Kidney epithelial cell (primary cell): ENCODE data around the gene RTF2. TPM values are rescaled to one million over a fixed set of nuclear protein-coding genes. Genes with fewer than 3 reads are reported as not detected.

Source experiments
- DNase-seq: peaks from one replicate; pipeline ENCODE4 v3.0.0-alpha.2; 2010; ENCODE audit warnings: low read depth
- H3K27me3 ChIP-seq: 2 replicates; pipeline ENCODE4 v1.6.0; 2011; ENCODE audit warnings: low read length; ENCODE audit not compliant: control insufficient read depth, insufficient read depth
- H3K36me3 ChIP-seq: 2 replicates; pipeline ENCODE4 v1.5.1; 2011; ENCODE audit warnings: low read length; ENCODE audit not compliant: control insufficient read depth, insufficient read depth
- H3K4me3 ChIP-seq: 2 replicates; pipeline ENCODE4 v1.5.1; 2011; ENCODE audit warnings: low read depth, mild to moderate bottlenecking, control low read depth, low read length
- total RNA-seq: library from RNA; depleted of rRNA; stranded (reverse); fragments of >200 nt; gene quantifications from 2 replicates; pipeline ENCODE4 v1.2.3, GENCODE V29; 2015
- TF ChIP-seq, protein P1 (sequence below): IDR thresholded peaks from 2 replicates; pipeline ENCODE4 v1.5.1; 2011; ENCODE audit warnings: mild to moderate bottlenecking, moderate library complexity, low read length, control low read depth, inconsistent platforms; ENCODE audit not compliant: insufficient read depth, poor library complexity, severe bottlenecking

Gene RTF2
- total RNA-seq, 1 donor from 2014 or later: 68.5 TPM

GRCh38 chr20:56469077-56469449 is 636 bp downstream of the RTF2 start:
- TF ChIP-seq, protein P1, sequence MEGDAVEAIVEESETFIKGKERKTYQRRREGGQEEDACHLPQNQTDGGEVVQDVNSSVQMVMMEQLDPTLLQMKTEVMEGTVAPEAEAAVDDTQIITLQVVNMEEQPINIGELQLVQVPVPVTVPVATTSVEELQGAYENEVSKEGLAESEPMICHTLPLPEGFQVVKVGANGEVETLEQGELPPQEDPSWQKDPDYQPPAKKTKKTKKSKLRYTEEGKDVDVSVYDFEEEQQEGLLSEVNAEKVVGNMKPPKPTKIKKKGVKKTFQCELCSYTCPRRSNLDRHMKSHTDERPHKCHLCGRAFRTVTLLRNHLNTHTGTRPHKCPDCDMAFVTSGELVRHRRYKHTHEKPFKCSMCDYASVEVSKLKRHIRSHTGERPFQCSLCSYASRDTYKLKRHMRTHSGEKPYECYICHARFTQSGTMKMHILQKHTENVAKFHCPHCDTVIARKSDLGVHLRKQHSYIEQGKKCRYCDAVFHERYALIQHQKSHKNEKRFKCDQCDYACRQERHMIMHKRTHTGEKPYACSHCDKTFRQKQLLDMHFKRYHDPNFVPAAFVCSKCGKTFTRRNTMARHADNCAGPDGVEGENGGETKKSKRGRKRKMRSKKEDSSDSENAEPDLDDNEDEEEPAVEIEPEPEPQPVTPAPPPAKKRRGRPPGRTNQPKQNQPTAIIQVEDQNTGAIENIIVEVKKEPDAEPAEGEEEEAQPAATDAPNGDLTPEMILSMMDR: no peak
- no peaks in the 10 kb centered on the region for H3K27me3 ChIP-seq
- H3K36me3 ChIP-seq: no peaks in the 10 kb centered on the region
- DNase-seq: no peak
- H3K4me3 ChIP-seq: peak overlapping the region; percentile 97

DNA sequence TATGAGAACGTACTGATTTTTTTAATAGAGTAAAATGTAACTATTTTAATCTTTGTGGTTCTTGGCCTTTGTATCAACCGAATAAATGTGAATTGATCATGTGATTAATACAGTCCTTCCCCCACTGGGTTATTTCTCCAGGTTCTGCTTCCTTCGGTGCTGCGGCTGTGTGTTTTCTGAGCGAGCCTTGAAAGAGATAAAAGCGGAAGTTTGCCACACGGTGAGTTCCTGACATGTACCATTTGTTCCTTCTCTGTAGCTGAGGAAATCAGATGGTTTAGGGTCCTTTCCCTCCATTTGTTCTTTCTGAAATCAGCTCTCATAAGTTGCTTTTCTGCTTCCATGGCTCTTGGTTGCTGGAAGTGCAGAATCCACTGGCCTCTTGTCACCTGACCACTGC is 15.5 kb downstream of the RTF2 start:
- no peaks in the 10 kb centered on the region for H3K27me3 ChIP-seq
- H3K36me3 ChIP-seq: no peaks in the 10 kb centered on the region
- DNase-seq: no peak
- no peak overlapping the region for H3K4me3 ChIP-seq
- TF ChIP-seq, protein P1: no peak

DNA sequence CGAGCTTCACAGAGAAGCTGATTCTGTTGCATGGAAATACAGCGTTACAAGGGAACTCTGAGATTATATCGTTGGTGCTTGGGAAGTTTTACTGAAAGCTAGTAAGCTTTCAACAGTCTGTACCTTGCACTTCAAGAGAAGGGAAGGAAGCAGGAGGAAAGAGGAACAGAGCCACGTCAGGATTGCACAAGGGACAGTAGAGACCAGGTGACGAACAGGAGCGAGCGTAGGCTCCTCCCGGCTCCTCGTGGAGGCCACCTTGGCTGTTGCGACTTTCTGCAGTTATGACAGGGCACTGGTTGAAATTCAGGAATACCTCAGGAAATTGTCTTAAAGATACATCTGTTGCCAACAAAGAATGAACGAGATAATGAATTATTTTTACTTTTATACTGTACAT is 18.8 kb downstream of the RTF2 start:
- TF ChIP-seq, protein P1: no peak
- Histone ChIP-seq H3K36me3 (no peaks in the 10 kb centered on the region), H3K4me3 (no peak overlapping the region), H3K27me3 (no peaks in the 10 kb centered on the region)
- DNase-seq: no peak

- TF ChIP-seq, protein P1: no peak
- no peaks in the 10 kb centered on the region for H3K36me3 ChIP-seq
- no peak for DNase-seq
- no peak overlapping the region for H3K4me3 ChIP-seq
- no peaks in the 10 kb centered on the region for H3K27me3 ChIP-seq
Observed at GRCh38 chr20:56488566-56488965, 20.1 kb downstream of the RTF2 start.

DNA sequence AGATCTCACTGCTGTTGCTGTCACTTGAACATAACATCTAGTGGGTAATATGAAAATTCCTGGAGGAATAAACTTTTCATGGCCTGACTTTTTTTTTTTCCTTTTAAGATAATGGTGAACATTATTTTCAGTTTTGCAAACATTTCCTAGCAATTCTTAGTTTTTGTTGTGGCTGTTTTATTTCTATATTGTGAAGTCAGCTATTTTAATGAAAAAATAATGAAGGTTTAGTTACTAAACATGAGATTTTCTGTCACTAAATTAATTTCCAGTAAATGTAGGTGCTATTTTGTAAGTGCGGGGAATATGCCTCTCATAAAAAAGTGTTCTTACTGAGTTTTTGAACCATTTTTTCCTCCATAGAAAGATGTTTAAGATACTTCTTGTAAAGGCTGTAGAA is 32.7 kb downstream of the RTF2 start:
- TF ChIP-seq, protein P1: no peak
- DNase-seq: no peak
- no peaks in the 10 kb centered on the region for H3K27me3 ChIP-seq
- no peaks in the 10 kb centered on the region for H3K36me3 ChIP-seq
- H3K4me3 ChIP-seq: no peak overlapping the region

DNA sequence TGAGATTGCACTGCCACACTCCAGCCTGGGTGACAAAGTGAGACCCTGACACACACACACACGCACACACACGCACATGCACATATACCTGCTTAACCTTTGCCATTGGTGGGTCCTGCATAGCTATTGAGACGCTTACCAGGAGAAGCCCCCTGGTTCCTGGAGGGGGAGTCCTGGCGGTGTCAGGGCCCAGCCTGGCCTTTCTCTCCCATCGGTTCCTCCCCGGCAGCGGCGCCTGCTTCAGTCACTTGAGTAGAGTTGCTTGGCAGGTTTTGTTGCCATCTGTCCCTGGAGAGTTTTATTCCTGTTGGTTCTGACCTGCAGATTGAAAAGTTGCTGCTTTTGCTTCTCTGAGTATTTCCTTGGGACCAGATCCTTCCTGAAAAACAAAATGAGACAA is 35.5 kb downstream of the RTF2 start:
- H3K36me3 ChIP-seq: no peaks in the 10 kb centered on the region
- no peaks in the 10 kb centered on the region for H3K27me3 ChIP-seq
- no peak overlapping the region for H3K4me3 ChIP-seq
- DNase-seq: no peak
- TF ChIP-seq, protein P1: no peak
